CD4-positive, alpha-beta T cell (primary cell): ENCODE results near the gene SASH1. TPM values are rescaled to one million over a fixed set of nuclear protein-coding genes. Genes with fewer than 3 reads are reported as not detected.

Source experiments
- ATAC-seq: fragments of 200-7000 bp; cut with Tn5 transposase; one replicate; pipeline ENCODE4 v1.10.0; 2022; ENCODE audit warnings: mild to moderate bottlenecking; ENCODE audit not compliant: poor library complexity
- CTCF ChIA-PET: fragments of 350-600 bp; sonication (Branson Sonifier 250); formaldehyde crosslinking; loops from one replicate; lab custom pipeline; 2021; ENCODE audit warnings: antibody characterized with exemption, inconsistent platforms; lab: Charles Lee
- POLR2A ChIA-PET: fragments of 350-600 bp; sonication (Branson Sonifier 250); formaldehyde crosslinking; loops from one replicate; lab custom pipeline; 2021; ENCODE audit warnings: antibody characterized with exemption, inconsistent platforms; lab: Charles Lee
- DNase-seq, 14 experiments: peaks; one replicate each; pipeline ENCODE4 v3.0.0-alpha.2; 2013 to 2020; ENCODE audit warnings: mixed read lengths in 2 of 14
- H3K27ac ChIP-seq, 2 donors: one replicate each; pipeline versions ENCODE4 v1.5.1 to v1.7.0; 2013; ENCODE audit warnings: low read length in 2 of 2, low read depth in 1 of 2, mild to moderate bottlenecking in 1 of 2
- H3K27me3 ChIP-seq, 2 experiments: 1 replicate in 1 of 2; 2 replicates in 1 of 2; pipeline versions ENCODE4 v1.6.1 to v1.7.0; 2013; ENCODE audit warnings: low read length in 2 of 2, control low read depth in 1 of 2, mild to moderate bottlenecking in 1 of 2, moderate library complexity in 1 of 2; ENCODE audit not compliant: insufficient read depth in 2 of 2, control insufficient read depth in 1 of 2
- H3K36me3 ChIP-seq: one replicate; pipeline ENCODE4 v1.6.1; 2013; ENCODE audit warnings: low read length, control low read depth; ENCODE audit not compliant: insufficient read depth
- H3K4me1 ChIP-seq: one replicate; pipeline ENCODE4 v1.6.1; 2013; ENCODE audit warnings: low read length, control low read depth; ENCODE audit not compliant: insufficient read depth
- H3K4me3 ChIP-seq: one replicate; pipeline ENCODE4 v1.5.1; 2013; ENCODE audit warnings: mild to moderate bottlenecking, low read length, moderate library complexity
- H3K9me3 ChIP-seq, 2 experiments: 1 replicate in 1 of 2; 2 replicates in 1 of 2; pipeline versions ENCODE4 v1.6.1 to v1.7.0; 2013; ENCODE audit warnings: low read length in 2 of 2, mild to moderate bottlenecking in 2 of 2, control low read depth in 1 of 2, moderate library complexity in 1 of 2; ENCODE audit not compliant: control insufficient read depth in 1 of 2, insufficient read depth in 1 of 2
- H3K27ac Mint-ChIP-seq: one replicate; pipeline ENCODE4 v1.8.0; 2020; ENCODE audit warnings: mixed read lengths
- H3K27me3 Mint-ChIP-seq: one replicate; pipeline ENCODE4 v1.8.0; 2021; ENCODE audit warnings: mixed read lengths
- H3K36me3 Mint-ChIP-seq: one replicate; pipeline ENCODE4 v1.8.0; 2021; ENCODE audit warnings: low read depth, mixed read lengths
- H3K4me1 Mint-ChIP-seq: one replicate; pipeline ENCODE4 v1.8.0; 2021; ENCODE audit warnings: low read depth, mixed read lengths
- H3K4me3 Mint-ChIP-seq: one replicate; pipeline ENCODE4 v1.8.0; 2020; ENCODE audit warnings: mild to moderate bottlenecking, mixed read lengths
- H3K9me3 Mint-ChIP-seq: one replicate; pipeline ENCODE4 v1.8.0; 2020; ENCODE audit warnings: mixed read lengths
- CTCF ChIP-seq: fragments of 200-600 bp; IDR thresholded peaks from one replicate; pipeline ENCODE4 v1.8.0; 2022; ENCODE audit warnings: antibody characterized with exemption, mild to moderate bottlenecking
- intact Hi-C, 2 experiments: fragments of 100-400 bp; cut with DNase I in 1 of 2; cut with micrococcal nuclease in 1 of 2; formaldehyde crosslinking; loops; one replicate each; pipeline versions ENCODE4 v1.15.1 to v1.9.0; 2023 to 2025; cut with DNase I, micrococcal nuclease
- total RNA-seq, 174 experiments: library from RNA in 2 of 174; stranded (reverse) in 2 of 174; gene quantifications; one replicate each; pipeline ENCODE4 v1.2.3 and lab custom pipeline; 2021 to 2026

Gene SASH1
- total RNA-seq, 2 experiments from 2014 or later = 0.58 to 0.75 TPM

GRCh38 chr6:148548065-148548748 is 205.6 kb downstream of the SASH1 start:
- H3K9me3 Mint-ChIP-seq = no peaks in the 10 kb centered on the region
- DNase-seq (no peak), ATAC-seq (no peak)
- ChIA-PET POLR2A (no interaction called here), CTCF (no interaction called here)
- intact Hi-C loops = no loop called here
- TF ChIP-seq CTCF = no peak
- no peak overlapping the region for H3K27ac Mint-ChIP-seq
- no peaks in the 10 kb centered on the region for H3K4me1 Mint-ChIP-seq
- Histone ChIP-seq H3K27me3 (peaks cover 0 to 6% of the 10 kb centered on the region in 2 experiments), H3K9me3 (peaks cover 0 to 4% of the 10 kb centered on the region in 2 experiments), H3K36me3 (no peaks in the 10 kb centered on the region), H3K27ac (no peak overlapping the region), H3K4me3 (no peak overlapping the region), H3K4me1 (no peaks in the 10 kb centered on the region)
- H3K27me3 Mint-ChIP-seq = peaks cover 16% of the 10 kb centered on the region
- H3K4me3 Mint-ChIP-seq = no peak overlapping the region
- no peaks in the 10 kb centered on the region for H3K36me3 Mint-ChIP-seq

GRCh38 chr6:148548749-148549140 is 206.1 kb downstream of the SASH1 start:
- intact Hi-C loops = no loop called here
- peaks cover under 1% of the 10 kb centered on the region for H3K9me3 Mint-ChIP-seq
- peaks cover 19% of the 10 kb centered on the region for H3K27me3 Mint-ChIP-seq
- ChIA-PET CTCF (no interaction called here), POLR2A (no interaction called here)
- Histone ChIP-seq H3K27me3 (peaks cover 0 to 6% of the 10 kb centered on the region in 2 experiments), H3K36me3 (no peaks in the 10 kb centered on the region), H3K4me1 (no peaks in the 10 kb centered on the region), H3K9me3 (peaks cover 0 to 4% of the 10 kb centered on the region in 2 experiments), H3K4me3 (no peak overlapping the region), H3K27ac (no peak overlapping the region)
- no peak overlapping the region for H3K4me3 Mint-ChIP-seq
- no peaks in the 10 kb centered on the region for H3K36me3 Mint-ChIP-seq
- H3K4me1 Mint-ChIP-seq = no peaks in the 10 kb centered on the region
- no peak overlapping the region for H3K27ac Mint-ChIP-seq
- no peak for DNase-seq
- ATAC-seq = no peak
- no peak for TF ChIP-seq CTCF

GRCh38 chr6:148550569-148550968 is 207.9 kb downstream of the SASH1 start:
- H3K27me3 Mint-ChIP-seq = peaks cover 23% of the 10 kb centered on the region
- DNase-seq (no peak), ATAC-seq (no peak)
- H3K9me3 ChIP-seq = no peaks in the 10 kb centered on the region
- H3K4me3 Mint-ChIP-seq = no peak overlapping the region
- H3K27ac ChIP-seq = no peak overlapping the region
- no peaks in the 10 kb centered on the region for H3K4me1 ChIP-seq
- TF ChIP-seq CTCF = no peak
- intact Hi-C loops = no loop called here
- H3K4me3 ChIP-seq = no peak overlapping the region
- H3K36me3 ChIP-seq = no peaks in the 10 kb centered on the region
- peaks cover 3% of the 10 kb centered on the region for H3K9me3 Mint-ChIP-seq
- no peaks in the 10 kb centered on the region for H3K4me1 Mint-ChIP-seq
- H3K36me3 Mint-ChIP-seq = no peaks in the 10 kb centered on the region
- CTCF ChIA-PET = no interaction called here
- H3K27me3 ChIP-seq = peaks cover 0 to 6% of the 10 kb centered on the region in 2 experiments
- H3K27ac Mint-ChIP-seq = no peak overlapping the region
- POLR2A ChIA-PET = no interaction called here
